NCI-H82 (cell line): ENCODE data around the gene HBS1L.

Source experiments
- DNase-seq: peaks from one replicate; lab custom pipeline; 2025; lab: John Stamatoyannopoulos, UW

HBS1L gene

DNA sequence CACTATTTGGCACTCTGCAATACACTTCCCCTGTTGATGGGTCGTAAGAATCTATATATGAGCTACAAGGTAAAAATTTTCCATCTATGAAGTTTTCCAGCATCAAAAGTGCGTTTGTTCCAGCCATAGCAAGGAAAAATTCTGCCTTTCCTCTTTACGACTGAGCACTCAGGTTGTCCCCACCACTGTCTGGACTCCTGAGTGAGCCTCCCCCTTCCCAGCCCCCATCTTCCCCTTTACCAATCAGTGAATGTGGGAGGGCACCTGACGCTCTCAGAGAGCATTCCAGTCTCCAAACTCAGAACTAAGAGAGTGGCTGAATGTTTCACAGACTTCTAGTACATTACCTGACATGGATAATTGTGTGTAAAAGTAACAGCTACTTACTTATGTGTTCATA is 104.7 kb downstream of the HBS1L start, which contains the start of gene ALDH8A1:
ALDH8A1 (minus strand) TSS at position 175 of the 400 bp plus-strand sequence; CDS start at position 127, 48 bp downstream.
- DNase-seq = no peak

DNA sequence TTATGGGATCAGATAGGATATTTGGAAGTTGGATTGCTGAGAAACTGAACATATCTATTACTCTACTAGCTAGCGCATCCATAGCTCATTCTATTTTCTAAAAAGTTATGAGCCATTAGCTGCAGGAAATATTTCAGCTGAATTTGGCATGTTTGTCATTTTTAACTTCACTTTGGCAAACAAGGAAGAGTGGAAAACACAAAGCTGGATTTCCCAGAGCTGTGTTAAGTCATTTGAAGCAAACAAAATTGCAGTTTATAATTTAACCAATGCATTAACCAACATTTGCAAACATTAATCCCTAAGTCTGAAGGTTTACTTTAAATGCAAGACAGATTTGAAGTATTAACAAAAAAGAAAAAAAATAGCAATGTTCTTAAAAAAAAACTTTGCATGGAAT is 105.9 kb downstream of the HBS1L start:
- no peak for DNase-seq

DNA sequence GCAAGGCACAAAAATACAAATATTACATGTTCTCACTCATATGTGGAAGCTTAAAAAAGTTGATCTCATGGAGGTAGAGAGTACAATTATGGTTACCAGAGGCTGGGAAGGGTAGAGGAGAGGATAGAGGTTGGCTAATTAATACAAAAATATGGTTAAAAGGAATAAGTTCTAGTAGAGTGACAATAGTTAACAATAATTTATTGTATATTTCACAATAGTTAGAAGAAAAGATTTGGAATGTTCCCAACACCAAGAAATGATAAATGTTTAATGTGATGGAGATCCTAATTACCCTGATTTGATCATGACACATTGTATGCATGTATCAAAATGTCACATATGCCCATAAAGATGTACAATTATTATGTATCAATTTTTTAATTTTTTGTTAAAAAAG is 106.5 kb downstream of the HBS1L start:
- DNase-seq = no peak

DNA sequence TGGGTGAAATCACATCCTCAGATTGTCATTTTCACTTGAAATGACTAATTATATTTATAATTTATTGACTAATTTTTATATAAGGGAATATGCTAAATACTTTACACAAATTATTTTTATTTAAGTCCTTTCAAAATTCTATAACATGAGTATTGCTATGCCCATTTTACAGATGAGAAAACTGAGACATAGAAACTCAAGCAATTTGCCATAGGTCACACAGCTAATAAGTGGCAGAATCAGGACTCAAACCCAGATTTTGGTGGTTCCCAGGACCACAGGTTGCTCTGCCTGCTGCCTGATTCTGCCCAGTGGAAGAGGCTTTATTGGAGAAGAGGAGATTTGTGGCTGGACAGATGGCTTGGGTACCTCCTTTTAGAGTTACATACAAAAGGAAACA is 109.6 kb downstream of the HBS1L start:
- DNase-seq = no peak

DNA sequence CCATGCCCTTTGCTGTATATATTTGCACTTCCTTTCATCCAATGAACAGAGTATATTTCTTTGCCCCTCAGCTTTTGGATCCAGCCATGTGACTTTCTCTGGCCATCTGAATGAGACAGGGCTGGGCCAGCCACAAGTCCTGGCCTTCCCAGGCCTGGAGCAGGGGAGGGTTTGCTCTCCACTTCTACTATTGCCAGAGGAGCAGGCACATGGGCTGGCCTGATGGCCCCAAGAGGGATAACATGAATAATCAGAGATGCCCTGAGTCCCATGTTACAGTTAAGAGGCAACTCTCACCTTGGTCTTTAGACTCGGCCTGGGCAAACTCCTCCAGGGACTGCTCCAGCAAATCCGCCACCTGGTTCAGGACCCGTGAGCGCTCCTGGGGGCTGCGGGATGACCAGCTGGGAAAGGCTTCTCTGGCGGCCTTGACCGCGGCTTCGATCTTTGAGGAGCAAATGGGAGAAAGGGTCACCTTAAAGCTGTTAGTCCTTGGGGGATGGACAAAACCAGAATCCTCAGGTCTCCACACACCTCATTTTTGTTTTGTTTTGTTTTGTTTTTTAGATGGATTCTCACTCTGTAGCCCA is 111.0 kb downstream of the HBS1L start:
- no peak for DNase-seq

DNA sequence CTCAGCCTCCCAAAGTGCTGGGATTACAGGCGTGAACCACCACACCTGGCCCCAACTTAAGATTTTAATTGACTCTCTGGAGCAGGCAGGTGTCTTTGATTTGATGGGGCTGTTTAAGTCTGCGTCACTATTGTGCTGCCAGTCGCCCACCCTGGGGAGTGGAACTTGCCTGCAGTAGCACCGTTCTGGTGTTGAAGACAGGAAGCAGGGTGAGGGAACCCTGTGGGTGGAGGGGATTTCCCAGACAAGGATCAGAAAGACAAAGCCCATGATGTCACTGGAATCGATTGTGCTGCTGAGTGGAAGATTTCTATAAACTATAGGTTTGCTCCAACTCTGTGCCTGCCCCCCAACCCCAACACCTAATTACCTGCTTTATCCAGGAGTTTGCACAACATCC is 115.7 kb downstream of the HBS1L start:
- no peak for DNase-seq

DNA sequence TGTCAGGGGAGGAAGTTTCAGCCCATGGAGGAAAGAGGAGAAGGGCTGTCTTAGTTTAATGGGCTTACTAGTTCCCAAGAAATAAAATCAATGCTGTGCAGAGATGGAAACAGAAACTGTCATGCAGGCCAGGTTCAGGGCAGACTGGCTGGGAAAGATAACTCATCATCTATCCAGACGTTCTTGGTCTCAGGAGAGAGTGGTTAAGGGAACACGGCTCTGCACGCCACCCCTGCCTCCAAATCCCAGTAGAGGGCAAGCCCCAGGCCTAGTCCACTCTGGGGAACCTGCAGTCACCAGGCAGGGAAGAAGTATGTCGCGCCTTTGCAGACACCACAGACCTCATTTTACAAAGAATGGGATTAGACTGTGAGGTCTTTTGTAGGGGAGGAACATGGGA is 117.2 kb downstream of the HBS1L start:
- DNase-seq = no peak

DNA sequence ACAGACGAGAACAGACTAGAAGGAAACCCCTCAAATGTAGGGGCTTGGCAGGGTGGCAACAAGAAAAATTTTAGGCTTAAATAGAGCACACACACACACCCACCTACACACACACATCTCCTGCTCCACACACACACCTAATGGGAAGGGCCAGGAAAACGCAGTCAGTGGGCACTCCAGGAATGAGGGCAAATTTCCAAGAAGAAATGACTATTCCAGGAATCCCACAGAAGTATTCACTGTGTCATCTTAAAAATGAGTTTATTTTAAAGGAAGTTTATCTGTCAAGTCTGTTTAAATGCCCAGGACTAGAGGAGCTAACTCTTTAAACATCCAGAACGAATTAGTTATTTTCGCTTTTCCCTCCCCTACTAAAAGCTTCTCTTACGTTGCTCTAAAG is 117.7 kb downstream of the HBS1L start:
- DNase-seq = no peak

DNA sequence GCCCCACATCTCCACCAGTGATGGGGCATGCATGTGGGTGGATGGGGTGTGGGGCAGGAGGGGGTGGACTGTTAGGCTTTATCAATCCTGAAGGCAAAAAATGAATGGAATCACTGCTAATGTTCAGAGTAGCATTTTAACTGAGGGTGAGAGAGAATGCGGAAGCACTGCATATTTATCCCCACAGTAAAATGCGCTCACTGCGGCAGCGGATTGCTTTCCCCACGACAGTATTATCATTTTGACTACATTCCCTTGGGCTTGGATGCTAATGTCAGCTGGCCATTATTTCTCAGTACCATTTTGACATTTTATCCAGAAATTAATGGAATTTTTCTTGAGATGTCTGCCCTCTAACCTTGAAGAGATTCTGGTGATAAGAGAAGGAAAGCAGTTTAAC is 118.1 kb downstream of the HBS1L start:
- no peak for DNase-seq

DNA sequence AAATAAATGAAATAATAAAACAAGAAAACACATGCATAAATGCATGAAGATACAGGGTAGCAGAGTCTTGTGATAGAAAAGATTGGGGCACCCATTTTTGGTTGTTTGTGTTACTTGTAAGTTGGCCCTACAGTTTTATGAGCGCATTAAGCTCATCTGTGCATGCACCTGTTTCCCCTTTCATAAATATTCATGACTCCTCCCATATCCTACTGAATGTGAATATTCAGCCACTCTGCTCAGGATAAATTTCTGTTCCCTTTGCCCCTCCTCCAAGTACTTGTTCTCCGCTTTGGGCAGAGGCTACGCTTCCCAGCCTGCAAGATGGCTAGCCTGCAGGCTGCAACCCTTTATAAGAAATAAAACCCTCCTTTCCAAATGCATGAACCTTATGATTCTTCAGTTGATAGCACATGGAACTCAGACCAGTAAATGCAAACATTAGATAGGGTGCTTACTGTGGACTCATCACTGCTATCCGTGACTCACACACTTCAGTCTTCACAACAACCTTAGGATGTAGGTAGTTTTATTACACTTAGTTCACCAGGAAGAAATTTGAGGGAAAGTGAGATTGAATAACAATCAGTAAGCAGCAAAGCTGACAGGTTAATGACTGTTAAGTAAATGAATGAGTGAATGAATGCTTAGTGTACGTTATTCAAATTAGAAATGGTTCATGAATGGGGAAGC is 119.7 kb downstream of the HBS1L start:
- DNase-seq = no peak

DNA sequence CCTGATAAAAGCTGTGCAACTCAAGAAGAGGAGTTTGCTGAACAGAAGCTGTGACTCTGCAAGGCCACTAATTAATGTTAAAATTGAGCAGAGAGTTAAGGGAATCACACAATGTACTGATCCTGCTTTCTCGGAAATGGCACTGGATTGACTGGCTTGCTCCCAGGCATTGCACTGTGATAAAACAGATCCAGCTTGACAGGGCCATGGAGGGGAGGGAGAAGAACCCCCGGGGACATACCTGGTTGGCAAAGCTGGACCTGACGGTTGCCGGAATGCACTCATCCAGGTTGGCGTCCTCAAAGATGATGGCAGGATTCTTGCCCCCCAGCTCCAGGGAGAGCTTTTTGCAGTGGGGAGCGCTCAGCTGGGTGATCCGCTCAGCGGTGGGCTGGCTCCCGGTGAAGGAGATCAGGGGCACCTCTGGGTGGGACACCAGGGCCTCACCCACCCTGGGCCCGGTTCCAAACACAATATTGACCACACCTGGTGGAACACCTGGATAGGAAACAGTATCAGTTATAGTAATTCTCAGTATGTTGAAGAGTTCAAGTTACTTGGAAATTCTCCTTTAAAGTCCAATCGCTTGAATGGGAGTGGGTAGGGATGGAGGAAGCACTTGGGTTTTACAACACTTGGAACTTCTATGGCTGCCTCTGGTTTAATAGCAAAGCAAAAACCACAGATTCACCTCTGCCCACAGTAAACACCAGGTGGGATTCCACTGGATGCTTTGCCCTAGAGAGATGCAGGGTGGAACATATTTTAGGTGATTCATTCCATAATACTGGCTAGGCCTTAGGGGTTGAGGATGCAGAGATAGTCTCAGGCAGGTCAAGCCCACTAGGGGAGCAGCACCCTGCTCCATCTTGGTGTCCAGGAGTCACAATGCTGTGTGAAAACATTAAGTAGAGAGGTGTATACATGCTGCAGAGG is 121.8 kb downstream of the HBS1L start:
- no peak for DNase-seq

DNA sequence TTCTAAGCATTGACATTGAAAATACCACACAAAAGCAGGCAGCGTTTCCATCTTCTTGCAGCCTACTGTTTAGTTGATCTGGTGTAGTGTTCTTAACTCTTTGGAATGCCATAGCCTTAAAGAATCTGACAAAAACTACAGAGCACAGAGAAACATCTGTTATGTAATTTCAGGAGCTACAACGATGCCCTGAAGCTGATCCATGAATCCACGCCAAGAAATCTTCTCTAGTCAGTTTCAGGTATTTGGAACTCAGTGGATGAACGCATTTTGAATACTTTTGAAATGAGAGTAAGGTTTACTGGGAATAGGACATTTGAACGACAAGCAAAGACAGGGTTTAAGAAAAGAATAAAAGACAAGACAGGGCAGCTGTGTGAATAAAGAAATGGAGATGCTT is 122.5 kb downstream of the HBS1L start:
- DNase-seq = no peak

DNA sequence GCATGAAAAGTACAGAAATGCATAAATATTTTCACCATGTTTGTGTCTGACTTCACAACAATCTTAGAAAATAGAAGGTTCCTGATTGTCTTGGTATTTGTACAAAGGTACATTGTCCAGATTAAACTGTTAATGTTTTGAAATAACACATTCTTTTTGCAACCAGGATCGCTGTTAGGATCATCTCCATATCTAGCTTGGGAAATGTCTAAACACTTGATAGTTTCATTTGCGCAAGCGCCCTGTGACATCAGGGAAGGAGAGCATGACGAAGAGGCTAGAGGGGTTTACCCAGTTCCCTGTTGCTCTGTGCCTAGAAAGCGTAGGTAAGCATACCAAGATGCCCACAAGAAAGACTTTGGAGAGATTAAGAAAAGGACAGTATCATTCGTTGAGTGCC is 124.2 kb downstream of the HBS1L start:
- no peak for DNase-seq

DNA sequence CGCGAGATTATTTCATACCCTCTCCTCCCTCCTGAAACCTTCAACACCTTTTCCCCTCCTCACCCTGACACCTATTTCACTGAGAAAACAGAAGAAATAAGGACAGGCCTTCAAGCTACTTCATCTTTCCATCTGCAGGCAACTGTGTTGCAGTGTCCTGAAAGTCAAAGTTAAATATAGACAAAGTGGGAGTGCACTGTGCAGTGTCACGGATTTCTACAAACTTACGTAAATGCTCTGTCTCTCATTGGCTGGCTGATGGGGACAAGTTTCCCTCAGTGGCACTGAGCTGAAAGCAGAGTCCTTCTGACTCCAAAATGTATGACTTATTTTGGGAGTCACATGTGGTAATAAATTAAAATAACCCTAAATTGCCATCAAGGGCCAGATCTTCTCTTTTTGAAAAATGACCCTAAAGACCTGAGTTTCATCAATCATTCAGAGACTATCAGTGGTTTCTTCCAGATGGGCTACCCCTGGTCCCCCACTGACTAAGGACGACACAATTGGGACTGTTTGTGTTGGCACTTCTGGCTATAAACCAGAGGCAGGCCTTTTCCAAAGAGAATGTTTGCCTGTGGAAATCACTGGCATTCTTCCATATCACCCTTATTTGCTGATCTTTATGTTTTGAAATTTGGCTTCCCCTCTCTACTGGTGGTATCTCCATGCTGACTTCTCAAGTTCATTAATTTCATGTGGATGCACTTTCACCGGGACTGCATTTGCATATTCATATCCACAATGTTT is 126.3 kb downstream of the HBS1L start:
- DNase-seq = no peak

DNA sequence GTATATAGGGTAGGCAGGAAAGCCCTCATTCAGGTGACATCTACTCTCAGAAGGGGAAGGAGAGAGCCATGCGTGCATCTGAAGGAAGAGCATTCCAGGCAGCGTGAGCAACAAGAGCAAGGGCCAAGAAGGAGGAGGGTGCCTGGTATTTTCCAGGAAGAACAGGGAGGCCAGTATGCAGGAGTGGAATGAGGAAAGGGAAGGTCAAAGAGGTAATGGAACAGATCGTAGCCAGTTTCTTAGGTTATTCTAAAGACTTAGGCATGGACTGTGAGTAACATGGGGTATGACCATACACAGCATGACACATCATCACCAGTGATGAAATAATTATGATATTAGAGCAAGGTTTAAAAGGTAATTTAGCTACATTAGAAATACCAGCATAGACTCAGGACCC is 128.8 kb downstream of the HBS1L start:
- no peak for DNase-seq

DNA sequence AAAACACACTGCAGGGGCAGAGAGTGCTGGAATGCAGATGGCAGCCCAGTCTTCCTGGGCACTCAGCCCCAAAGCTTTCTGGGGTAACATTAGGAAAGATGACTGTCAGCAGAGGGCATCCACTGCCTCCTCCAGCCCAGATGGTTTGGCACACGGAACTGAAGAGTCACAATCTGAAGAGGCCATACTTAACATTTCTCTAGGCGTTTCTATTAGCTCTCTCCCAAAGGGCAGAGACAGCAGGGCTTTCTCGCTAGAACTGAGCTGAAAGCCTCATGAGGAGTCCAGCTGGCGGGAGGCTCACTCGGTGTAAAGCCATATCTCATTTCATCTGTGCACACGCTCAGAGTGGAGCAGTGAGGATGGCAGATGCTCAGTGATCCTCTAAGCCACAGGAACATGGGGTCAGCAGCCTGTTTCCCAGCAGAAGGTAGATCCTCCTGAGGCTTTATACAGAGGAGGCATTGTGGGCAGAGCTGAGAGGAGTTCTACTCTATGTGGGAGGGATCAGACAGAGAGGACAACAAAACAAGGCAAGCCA is 132.8 kb downstream of the HBS1L start:
- peak; percentile 98 for DNase-seq

DNA sequence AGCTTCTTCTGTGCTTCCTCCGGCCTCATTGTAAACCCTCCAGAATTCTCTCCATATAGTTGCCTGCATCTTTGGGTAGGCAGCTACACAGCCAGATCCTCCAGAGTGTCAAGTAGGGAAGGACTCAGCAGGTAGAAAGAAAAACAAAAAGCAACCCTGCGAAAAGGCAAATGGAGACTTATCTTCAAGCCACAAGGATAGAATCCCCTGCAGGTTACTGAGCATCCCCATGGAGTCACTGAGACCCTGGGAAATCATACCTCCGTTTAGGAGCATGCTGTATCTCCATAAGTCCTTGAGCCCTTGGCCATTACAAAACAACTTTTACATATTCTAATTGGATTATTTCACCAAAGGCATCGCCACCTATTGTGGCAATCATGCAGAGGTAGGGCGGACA is 133.3 kb downstream of the HBS1L start:
- DNase-seq = no peak

DNA sequence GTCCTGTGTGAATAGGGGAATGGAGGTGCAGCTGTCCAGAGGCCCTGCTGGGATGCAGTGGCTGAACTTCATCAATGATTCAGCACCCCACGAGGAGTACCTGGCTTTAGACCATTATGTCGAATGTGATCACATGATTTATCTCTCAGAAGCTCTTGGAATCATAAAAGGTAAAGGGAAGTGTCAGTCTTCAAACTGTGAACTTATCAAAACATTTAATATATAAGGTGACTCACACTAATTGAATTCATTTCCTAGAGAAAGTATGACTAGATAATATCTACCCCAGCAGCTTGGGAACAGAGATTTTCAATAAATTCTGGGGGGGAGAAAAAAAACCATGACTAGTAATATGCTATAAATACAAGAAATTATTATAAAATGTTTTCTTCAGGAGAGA is 134.2 kb downstream of the HBS1L start:
- no peak for DNase-seq

DNA sequence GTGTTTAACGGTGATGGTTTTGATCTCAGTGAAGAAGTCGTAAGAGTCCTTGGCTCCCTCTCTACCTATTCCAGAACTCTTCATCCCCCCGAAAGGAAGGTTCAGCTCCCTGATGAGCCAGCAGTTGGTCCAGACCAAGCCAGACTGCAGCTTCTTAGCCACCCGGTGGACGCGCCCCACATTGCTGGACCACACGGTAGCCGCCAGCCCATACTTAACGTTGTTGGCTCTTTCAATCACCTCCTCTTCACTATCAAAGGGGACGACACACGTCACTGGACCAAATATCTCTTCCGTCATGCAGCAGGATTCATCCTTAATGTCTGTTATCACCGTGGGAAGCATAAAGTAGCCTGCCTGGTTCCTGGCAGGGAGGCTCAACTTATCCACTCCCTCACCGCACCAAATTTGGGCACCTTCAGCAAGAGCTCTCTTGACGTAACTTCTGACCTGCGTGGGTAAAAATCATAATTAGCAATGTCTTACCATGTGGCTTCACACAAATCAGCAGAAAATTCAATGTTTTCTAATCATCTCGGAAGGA is 136.1 kb downstream of the HBS1L start:
- no peak for DNase-seq

DNA sequence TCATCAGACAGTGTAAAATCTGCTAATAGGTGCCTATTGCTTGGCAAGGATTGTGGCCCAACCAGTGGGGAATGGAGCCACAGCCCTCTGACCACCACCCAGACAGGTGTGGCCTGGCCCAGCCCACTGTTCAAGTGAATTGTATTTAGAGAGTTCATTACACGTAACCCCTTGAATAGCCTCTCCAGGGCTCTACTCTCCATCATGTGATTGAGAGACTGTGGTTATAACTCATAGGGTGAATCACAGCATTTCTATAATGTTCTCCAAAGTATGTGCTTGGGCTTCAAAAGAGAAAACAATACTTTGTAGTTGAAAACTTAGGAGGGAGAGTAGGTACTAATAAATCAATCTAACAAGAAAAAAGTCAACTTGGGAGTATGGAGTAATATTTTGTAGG is 143.1 kb downstream of the HBS1L start:
- DNase-seq = no peak

DNA sequence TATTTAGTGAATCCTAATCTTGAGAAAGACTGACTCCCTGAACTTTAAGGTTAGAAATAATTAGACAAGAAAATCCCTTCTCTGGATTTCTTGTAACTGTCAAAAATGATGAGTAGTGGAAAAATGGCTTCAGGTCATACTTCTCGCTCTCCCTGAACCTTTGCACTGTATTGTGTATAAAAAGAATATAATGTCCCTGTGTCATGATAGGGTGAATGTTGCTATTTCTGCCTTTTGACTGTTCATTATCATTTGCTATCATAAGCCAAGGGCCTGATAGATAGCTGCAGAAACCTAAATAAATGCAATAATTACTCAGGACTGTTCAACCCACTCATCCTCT is 144.1 kb downstream of the HBS1L start:
- DNase-seq = no peak
